Measurements from ENCODE around the gene LDAH. TPM values are rescaled to one million over a fixed set of nuclear protein-coding genes. Genes with fewer than 3 reads are reported as not detected.

LDAH gene
- total and polyA plus RNA-seq, 2 experiments from 2014 or later = 13.2 to 27.6 TPM

GRCh38 chr2:20656561-20656960, 166.3 kb downstream of the LDAH start:
- TF ChIP-seq EZH2phosphoT487 (IDR thresholded peaks at IDR 0.05; ENCODE audit: insufficient read depth, low read depth) (no peak), EZH2 (IDR thresholded peaks at IDR 0.05; ENCODE audit: insufficient read depth, poor library complexity, severe bottlenecking) (no peak)
- in situ Hi-C loops (cut with MboI) = no loop called here
- WGBS, 2 experiments (ENCODE audit: low coverage in 1 of 2, low lambda C conversion rate in 2 of 2, missing lambda C conversion rate in 2 of 2) = 56 to 65% methylated on average over 7 of the region's 7 CpGs
- Histone ChIP-seq H3K36me3 (ENCODE audit: low read depth) (no peaks in the 10 kb centered on the region), H3K27me3 (replicated peaks; ENCODE audit: insufficient read depth) (peaks cover 24% of the 10 kb centered on the region), H2AFZ (no peak overlapping the region), H3K4me2 (ENCODE audit: unreplicated experiment) (no peak overlapping the region), H3K4me1 (ENCODE audit: insufficient read depth) (peaks cover 8% of the 10 kb centered on the region; the same call in 1 of the 2 replicates), H3K79me2 (ENCODE audit: insufficient read depth) (no peaks in the 10 kb centered on the region), H3F3A (ENCODE audit: insufficient read depth) (0 out of 2 replicates have a peak, but pooled peaks cover 4% of the 10 kb centered on the region), H3K9me3 (ENCODE audit: low read depth) (no peaks in the 10 kb centered on the region), H3K9ac (no peak overlapping the region), H3K4me3 (no peak overlapping the region), H3K27ac (no peak overlapping the region), H3K9me2 (ENCODE audit: insufficient read depth) (no peaks in the 10 kb centered on the region), H4K20me1 (ENCODE audit: insufficient read depth) (no peaks in the 10 kb centered on the region)
- DNase-seq = no peak

DNA sequence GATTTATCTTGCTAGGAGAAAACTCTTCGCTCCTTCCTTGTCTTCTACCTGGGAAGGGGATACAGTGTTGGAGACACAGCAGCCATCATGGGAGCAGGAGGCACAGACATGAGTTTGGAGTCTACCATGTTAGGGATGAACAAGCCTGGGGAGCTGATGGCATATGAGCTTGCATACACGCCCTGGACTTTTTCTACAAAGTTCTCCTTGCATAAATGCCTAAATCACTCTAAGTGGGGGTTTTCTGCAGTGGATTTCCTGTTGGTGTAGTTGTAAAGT, 168.4 kb downstream of the LDAH start:
- in situ Hi-C loops (cut with MboI) = no loop called here
- Histone ChIP-seq H3K27ac (no peak overlapping the region), H3K4me1 (ENCODE audit: insufficient read depth) (peaks cover 7% of the 10 kb centered on the region; the same call in 1 of the 2 replicates), H4K20me1 (ENCODE audit: insufficient read depth) (no peaks in the 10 kb centered on the region), H3K9ac (no peak overlapping the region), H3K9me3 (ENCODE audit: low read depth) (no peaks in the 10 kb centered on the region), H3K9me2 (ENCODE audit: insufficient read depth) (no peaks in the 10 kb centered on the region), H2AFZ (no peak overlapping the region), H3K27me3 (replicated peaks; ENCODE audit: insufficient read depth) (peaks cover 14% of the 10 kb centered on the region), H3K4me3 (no peak overlapping the region), H3K79me2 (ENCODE audit: insufficient read depth) (peaks cover 7% of the 10 kb centered on the region; the same call in 1 of the 2 replicates), H3K4me2 (ENCODE audit: unreplicated experiment) (no peak overlapping the region), H3K36me3 (ENCODE audit: low read depth) (no peaks in the 10 kb centered on the region), H3F3A (ENCODE audit: insufficient read depth) (no peaks in the 10 kb centered on the region)
- 86 to 88% methylated on average over 2 of the region's 2 CpGs for WGBS, 2 experiments (ENCODE audit: low coverage in 1 of 2, low lambda C conversion rate in 2 of 2, missing lambda C conversion rate in 2 of 2)
- no peak for DNase-seq
- no peak for TF ChIP-seq EZH2 (IDR thresholded peaks at IDR 0.05; ENCODE audit: insufficient read depth, poor library complexity, severe bottlenecking)
- TF ChIP-seq EZH2phosphoT487 (IDR thresholded peaks at IDR 0.05; ENCODE audit: insufficient read depth, low read depth) = no peak

- Histone ChIP-seq H3K36me3 (ENCODE audit: low read depth) (no peaks in the 10 kb centered on the region), H3K27me3 (replicated peaks; ENCODE audit: insufficient read depth) (peaks cover 9% of the 10 kb centered on the region), H3K79me2 (ENCODE audit: insufficient read depth) (peaks cover 9% of the 10 kb centered on the region; the same call in 1 of the 2 replicates), H3F3A (ENCODE audit: insufficient read depth) (no peaks in the 10 kb centered on the region), H3K9ac (no peak overlapping the region), H3K4me3 (no peak overlapping the region), H3K4me2 (ENCODE audit: unreplicated experiment) (no peak overlapping the region), H3K9me2 (ENCODE audit: insufficient read depth) (no peaks in the 10 kb centered on the region), H3K4me1 (ENCODE audit: insufficient read depth) (peaks cover 7% of the 10 kb centered on the region; the same call in 1 of the 2 replicates), H2AFZ (no peak overlapping the region), H4K20me1 (ENCODE audit: insufficient read depth) (no peaks in the 10 kb centered on the region), H3K27ac (no peak overlapping the region), H3K9me3 (ENCODE audit: low read depth) (no peaks in the 10 kb centered on the region)
- no peak for TF ChIP-seq EZH2 (IDR thresholded peaks at IDR 0.05; ENCODE audit: insufficient read depth, poor library complexity, severe bottlenecking)
- TF ChIP-seq EZH2phosphoT487 (IDR thresholded peaks at IDR 0.05; ENCODE audit: insufficient read depth, low read depth) = no peak
- no peak for DNase-seq
- in situ Hi-C loops (cut with MboI) = no loop called here
- 65% methylated on average over 7 of the region's 7 CpGs for WGBS, 2 experiments (ENCODE audit: low coverage in 1 of 2, low lambda C conversion rate in 2 of 2, missing lambda C conversion rate in 2 of 2)
These were observed 169.0 kb downstream of the LDAH start for GRCh38 chr2:20653695-20654534.

- Histone ChIP-seq H3K4me1 (ENCODE audit: insufficient read depth) (peaks cover 7% of the 10 kb centered on the region; the same call in 1 of the 2 replicates), H3K9me3 (ENCODE audit: low read depth) (no peaks in the 10 kb centered on the region), H3K4me2 (ENCODE audit: unreplicated experiment) (no peak overlapping the region), H4K20me1 (ENCODE audit: insufficient read depth) (no peaks in the 10 kb centered on the region), H3K4me3 (no peak overlapping the region), H3K9ac (no peak overlapping the region), H3K27me3 (replicated peaks; ENCODE audit: insufficient read depth) (peaks cover 6% of the 10 kb centered on the region), H3K36me3 (ENCODE audit: low read depth) (no peaks in the 10 kb centered on the region), H2AFZ (no peak overlapping the region), H3K27ac (no peak overlapping the region), H3K9me2 (ENCODE audit: insufficient read depth) (no peaks in the 10 kb centered on the region), H3F3A (ENCODE audit: insufficient read depth) (no peaks in the 10 kb centered on the region), H3K79me2 (ENCODE audit: insufficient read depth) (peaks cover 9% of the 10 kb centered on the region; the same call in 1 of the 2 replicates)
- TF ChIP-seq EZH2 (IDR thresholded peaks at IDR 0.05; ENCODE audit: insufficient read depth, poor library complexity, severe bottlenecking) = no peak
- WGBS, 2 experiments (ENCODE audit: low coverage in 1 of 2, low lambda C conversion rate in 2 of 2, missing lambda C conversion rate in 2 of 2) = 79% methylated on average over 11 of the region's 11 CpGs
- in situ Hi-C loops (cut with MboI) = no loop called here
- no peak for DNase-seq
These were observed 170.0 kb downstream of the LDAH start for GRCh38 chr2:20652673-20653575.

All from GM23248 (cell line).